D721Med (cell line): ENCODE data around the gene SLC10A6.

Experiments used
- DNase-seq: peaks from one replicate; pipeline ENCODE4 v3.0.0; 2011; ENCODE audit warnings: low spot score; ENCODE audit not compliant: insufficient read length
- FAIRE-seq: peaks from 2 replicates; lab custom pipeline; 2011; peaks lifted over from hg19 to GRCh38; lab: Jason Lieb, UNC
- CTCF ChIP-seq: IDR thresholded peaks from 2 replicates; pipeline ENCODE4 v1.5.1; 2012; ENCODE audit warnings: mild to moderate bottlenecking, control low read depth; ENCODE audit not compliant: insufficient read depth; ENCODE audit errors: missing control alignments

The SLC10A6 gene

DNA sequence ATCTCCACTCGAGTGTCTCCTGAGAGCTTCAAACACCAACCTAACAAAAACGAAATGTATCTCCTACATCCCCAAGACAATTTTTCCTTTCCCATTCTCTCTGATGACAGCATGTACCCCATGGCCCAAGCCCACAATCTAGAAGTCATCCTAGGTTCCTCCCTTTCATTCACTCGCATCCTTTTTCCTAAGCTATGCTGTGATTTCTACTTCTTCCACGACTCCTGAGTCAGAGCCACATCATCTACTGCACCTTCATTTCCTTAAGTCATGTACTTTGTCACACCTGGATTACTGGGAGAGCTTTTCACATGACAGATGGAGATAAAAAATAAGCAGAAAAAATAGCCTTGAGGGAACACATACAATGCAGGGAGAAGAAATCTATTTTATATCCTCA lies 23.0 kb upstream of the SLC10A6 start:
- DNase-seq: no peak
- no peak for TF ChIP-seq CTCF
- FAIRE-seq: no peak

DNA sequence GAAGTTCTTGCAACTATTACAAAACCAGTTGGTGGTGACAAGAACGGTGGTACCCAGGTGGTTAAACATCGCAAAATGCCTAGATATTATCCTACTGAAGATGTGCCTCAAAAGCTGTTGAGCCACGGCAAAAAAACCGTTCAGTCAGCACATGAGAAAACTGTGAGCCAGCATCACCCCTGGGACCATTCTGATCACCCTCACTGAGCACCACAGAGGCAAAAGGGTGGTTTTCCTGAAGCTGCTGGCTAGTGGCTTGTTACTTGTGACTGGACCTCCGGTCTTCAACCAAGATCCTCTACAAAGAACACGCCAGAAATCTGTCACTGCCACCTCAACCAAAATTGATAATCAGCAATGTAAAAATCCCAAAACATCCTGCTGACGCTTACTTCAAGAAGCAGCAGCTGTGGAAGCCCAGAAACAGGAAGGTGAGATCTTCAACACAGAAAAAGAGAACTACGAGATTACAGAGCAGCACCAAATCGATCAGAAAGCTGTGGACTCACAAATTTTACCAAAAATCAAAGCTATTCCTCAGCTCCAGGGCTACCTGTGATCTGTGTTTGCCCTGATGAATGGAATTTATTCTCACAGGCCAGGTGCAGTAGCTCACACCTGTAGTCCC lies 21.4 kb upstream of the SLC10A6 start:
- DNase-seq (no peak), FAIRE-seq (no peak)
- no peak for TF ChIP-seq CTCF

DNA sequence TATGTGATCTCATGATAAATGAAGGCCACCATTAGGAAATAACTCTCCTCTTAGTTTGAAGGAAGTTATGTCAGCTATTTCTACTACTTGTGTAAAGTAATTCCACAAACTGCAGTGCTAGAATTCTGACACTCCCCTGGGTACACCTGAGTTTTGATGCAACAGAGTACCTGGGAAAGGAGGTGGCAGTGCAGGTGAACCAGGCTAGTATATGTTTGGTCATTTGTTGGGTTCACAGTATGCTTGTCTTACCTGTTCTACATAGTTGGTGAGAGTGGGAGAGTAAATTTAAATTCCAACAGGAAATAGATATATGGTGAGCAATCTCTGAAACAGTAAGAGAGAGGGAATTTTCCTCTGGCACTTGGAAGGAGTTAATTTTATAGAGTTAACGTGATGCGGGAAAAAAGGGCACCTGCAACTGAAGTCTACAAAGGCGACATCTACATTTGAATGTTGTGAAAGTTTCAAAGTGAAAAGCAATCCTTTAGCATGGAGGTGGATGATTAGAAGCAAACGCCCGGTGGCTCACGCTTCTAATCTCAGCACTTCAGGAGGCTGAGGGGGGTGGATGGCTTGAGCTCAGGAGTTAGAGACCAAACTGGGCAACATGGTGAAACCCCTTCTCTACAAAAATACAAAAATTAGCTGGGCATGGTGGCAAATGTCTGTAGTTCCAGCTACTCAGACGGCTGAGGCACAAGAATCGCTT lies 8.3 kb upstream of the SLC10A6 start:
- no peak for FAIRE-seq
- no peak for DNase-seq
- no peak for TF ChIP-seq CTCF

DNA sequence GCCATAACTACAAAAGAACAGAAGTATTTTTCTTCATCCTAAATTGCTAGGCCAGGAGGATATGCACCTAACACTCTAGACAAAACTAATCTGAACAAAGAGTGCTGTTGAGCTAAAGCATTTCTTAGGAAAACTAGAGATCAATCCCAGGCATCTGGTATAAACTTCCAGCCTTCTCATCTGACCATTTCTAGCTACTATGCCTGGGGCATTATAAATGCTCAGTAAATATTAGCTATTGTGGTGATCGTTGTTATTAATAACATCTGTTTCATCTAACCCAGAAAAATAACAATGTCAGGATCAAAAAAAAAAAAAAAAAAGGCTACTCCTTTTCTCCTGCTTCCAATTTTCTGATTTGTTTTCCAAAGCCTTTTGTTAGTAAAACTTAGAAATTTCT lies 7.7 kb upstream of the SLC10A6 start:
- FAIRE-seq (no peak), DNase-seq (no peak)
- no peak for TF ChIP-seq CTCF

DNA sequence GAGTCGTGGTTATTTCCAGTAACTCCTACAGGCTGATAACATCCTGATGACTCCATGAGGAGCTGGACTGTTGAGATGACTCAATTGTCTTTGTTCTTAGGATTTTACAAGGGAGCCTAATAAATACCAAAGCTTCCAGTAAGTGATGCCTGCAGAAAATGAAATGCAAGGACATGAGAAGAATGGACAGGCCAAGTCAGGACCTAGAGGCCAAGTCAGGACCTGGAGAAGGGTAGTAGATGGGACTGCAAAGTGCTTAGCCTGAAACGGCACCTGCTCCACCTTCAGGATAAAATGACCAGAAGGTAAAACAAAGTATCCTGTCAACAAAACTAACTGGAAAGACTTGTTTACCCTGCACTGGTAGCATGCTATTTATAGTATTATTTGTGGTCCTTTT lies 6.4 kb upstream of the SLC10A6 start:
- DNase-seq (no peak), FAIRE-seq (no peak)
- no peak for TF ChIP-seq CTCF

- FAIRE-seq: no peak
- DNase-seq: no peak
- TF ChIP-seq CTCF: no peak
Observed at GRCh38 chr4:86853209-86853608, 4.0 kb upstream of the SLC10A6 start.

DNA sequence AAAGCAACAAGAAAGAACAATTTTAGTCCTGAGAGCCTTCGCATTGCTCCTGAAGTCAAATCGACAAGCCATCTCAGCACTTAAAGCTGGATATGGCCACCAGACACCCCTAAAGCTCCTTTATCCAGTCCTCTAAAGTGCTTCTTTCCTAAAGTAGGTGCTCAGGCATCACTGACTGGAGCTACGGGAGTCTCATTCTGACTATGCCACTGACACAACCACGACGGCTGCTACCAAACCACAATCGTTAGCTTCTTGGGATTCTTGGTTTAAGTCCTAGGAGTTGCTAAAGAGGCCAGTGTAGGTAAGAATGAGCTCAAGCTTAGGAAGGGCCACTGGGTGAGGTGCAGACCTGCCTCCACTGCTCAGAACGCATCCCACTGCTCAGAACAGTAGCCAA lies 1.0 kb downstream of the SLC10A6 start:
- no peak for DNase-seq
- TF ChIP-seq CTCF: no peak
- FAIRE-seq: no peak
